A673 (cell line): Measurements from ENCODE around the gene CACHD1. TPM values are rescaled to one million over a fixed set of nuclear protein-coding genes. Genes with fewer than 3 reads are reported as not detected.
"Not testable (repeated sequence)": the region's sequence is repeated elsewhere in the genome, so short reads cannot be mapped to it uniquely, and the experiment has no call there.

Experiments
- BruUV-seq: library from RNA; stranded (reverse); fragments of 400-500 nt; replicated peaks from 2 replicates; lab custom pipeline; 2021; lab: Mats Ljungman, UMichigan
- CTCF ChIA-PET: fragments of 300-600 bp; sonication (Branson Sonifier 250); formaldehyde crosslinking; loops from one replicate; lab custom pipeline; 2022; ENCODE audit warnings: antibody characterized with exemption; lab: Charles Lee
- POLR2A ChIA-PET: fragments of 300-600 bp; sonication (Branson Sonifier 250); formaldehyde crosslinking; loops from one replicate; lab custom pipeline; 2022; ENCODE audit warnings: antibody characterized with exemption; ENCODE audit not compliant: low non-redundant PET; lab: Charles Lee
- DNase-seq: peaks from one replicate; pipeline ENCODE4 v3.0.0-alpha.2; 2015; ENCODE audit warnings: low spot score
- H3K27ac ChIP-seq: fragments of 200-600 bp; sonication (generic); 2 replicates; pipeline ENCODE4 v1.5.1; 2016; ENCODE audit warnings: mixed run types, low read depth, mild to moderate bottlenecking, mixed read lengths, antibody characterized with exemption, low read length; ENCODE audit not compliant: poor library complexity, severe bottlenecking
- H3K27me3 ChIP-seq: fragments of 200-600 bp; sonication (generic); replicated peaks from 2 replicates; pipeline ENCODE4 v1.6.1; 2017; ENCODE audit warnings: mixed run types, low read depth, mild to moderate bottlenecking, mixed read lengths, antibody characterized with exemption, low read length; ENCODE audit not compliant: insufficient read depth, poor library complexity
- H3K36me3 ChIP-seq: fragments of 200-600 bp; sonication (generic); 2 replicates; pipeline ENCODE4 v1.6.1; 2016; ENCODE audit warnings: mixed run types, mild to moderate bottlenecking, mixed read lengths, antibody characterized with exemption, low read length; ENCODE audit not compliant: insufficient read depth, poor library complexity, severe bottlenecking
- H3K4me1 ChIP-seq: fragments of 200-600 bp; sonication (generic); 2 replicates; pipeline ENCODE4 v1.6.1; 2017; ENCODE audit warnings: mixed run types, mild to moderate bottlenecking, mixed read lengths, antibody characterized with exemption, low read length; ENCODE audit not compliant: insufficient read depth, poor library complexity, severe bottlenecking
- H3K4me3 ChIP-seq: fragments of 200-600 bp; sonication (generic); 2 replicates; pipeline ENCODE4 v1.5.1; 2016; ENCODE audit warnings: low read depth, mixed run types, mild to moderate bottlenecking, mixed read lengths, low read length; ENCODE audit not compliant: poor library complexity, severe bottlenecking
- H3K9me3 ChIP-seq: fragments of 200-600 bp; sonication (generic); 2 replicates; pipeline ENCODE4 v1.6.1; 2016; ENCODE audit warnings: mixed run types, low read depth, mild to moderate bottlenecking, mixed read lengths, antibody characterized with exemption, low read length; ENCODE audit not compliant: poor library complexity, severe bottlenecking
- CTCF ChIP-seq: fragments of 300-800, 200-600 bp; sonication (generic); conservative IDR thresholded peaks from 2 replicates; pipeline ENCODE4 v1.5.1; 2017; ENCODE audit warnings: low read depth, mild to moderate bottlenecking, antibody characterized with exemption, low read length, moderate library complexity, mixed read lengths
- EZH2 ChIP-seq: fragments of 200-600 bp; sonication (generic); IDR thresholded peaks from 2 replicates; pipeline ENCODE4 v1.6.1; 2017; ENCODE audit warnings: borderline replicate concordance, low read depth, mild to moderate bottlenecking, mixed read lengths, antibody characterized with exemption, low read length; ENCODE audit not compliant: poor library complexity, severe bottlenecking
- intact Hi-C: fragments of 100-400 bp; cut with micrococcal nuclease; formaldehyde crosslinking; loops from one replicate; pipeline ENCODE4 v1.10.0; 2022; ENCODE audit not compliant: unreplicated experiment
- microRNA-seq: library from miRNA; unstranded; fragments of <30 nt; microRNA quantifications from one replicate; pipeline ENCODE4 v1.2.0, GENCODE V29; 2021
- total RNA-seq: library from RNA; stranded (reverse); gene quantifications from 2 replicates; pipeline ENCODE4 v1.2.3, GENCODE V29; 2021

The CACHD1 gene
- total RNA-seq, 1 experiment from 2014 or later = 39.2 TPM

GRCh38 chr1:64733581-64734286, 263.8 kb downstream of the CACHD1 start:
- Histone ChIP-seq H3K36me3 (no peaks in the 10 kb centered on the region), H3K9me3 (no peaks in the 10 kb centered on the region), H3K4me3 (no peak overlapping the region), H3K27ac (no peak overlapping the region), H3K27me3 (no peaks in the 10 kb centered on the region), H3K4me1 (no peaks in the 10 kb centered on the region)
- POLR2A ChIA-PET = no interaction called here
- DNase-seq = no peak
- no peak for TF ChIP-seq EZH2
- TF ChIP-seq CTCF = no peak
- CTCF ChIA-PET = no interaction called here
- intact Hi-C loops = no loop called here
- no TSS peak for BruUV-seq

- CTCF ChIA-PET = no interaction called here
- H3K9me3 ChIP-seq = no peaks in the 10 kb centered on the region
- H3K27ac ChIP-seq = no peak overlapping the region
- no peaks in the 10 kb centered on the region for H3K27me3 ChIP-seq
- H3K4me1 ChIP-seq = no peaks in the 10 kb centered on the region
- H3K36me3 ChIP-seq = no peaks in the 10 kb centered on the region
- POLR2A ChIA-PET = no interaction called here
- BruUV-seq = no TSS peak
- TF ChIP-seq CTCF (no peak), EZH2 (no peak)
- H3K4me3 ChIP-seq = no peak overlapping the region
- DNase-seq = no peak
- intact Hi-C loops = no loop called here
Measured at GRCh38 chr1:64734287-64734652, 264.3 kb downstream of the CACHD1 start.

GRCh38 chr1:64740687-64741086, 270.8 kb downstream of the CACHD1 start:
- DNase-seq, H3K27me3 ChIP-seq, BruUV-seq, H3K9me3 ChIP-seq, POLR2A ChIA-PET, H3K27ac ChIP-seq, H3K4me1 ChIP-seq, H3K4me3 ChIP-seq, H3K36me3 ChIP-seq, CTCF ChIA-PET: not testable (repeated sequence)
- intact Hi-C loops = loop anchor here (10.0 kb wide), 1 partner anchor 476 kb away; no protein-coding TSS in a partner anchor

Small RNA genes within 50 kb of the gene (microRNA-seq; reads per million reads assigned to microRNA genes)
- not detected for gene MIR4794
